K562 (cell line): ENCODE results near the gene NTRK2. TPM values are rescaled to one million over a fixed set of nuclear protein-coding genes. Genes with fewer than 3 reads are reported as not detected.

Source experiments
- ATAC-seq: fragments of 200-7000 bp; cut with Tn5 transposase; 3 replicates; pipeline ENCODE4 v1.9.1; 2020; ENCODE audit warnings: moderate library complexity
- BruUV-seq: library from RNA; stranded (reverse); fragments of 400-500 nt; replicated peaks from 2 replicates; lab custom pipeline; 2021; lab: Mats Ljungman, UMichigan
- CTCF ChIA-PET: fragments of 300-600 bp; formaldehyde crosslinking; extraction: SDS; loops from one replicate; lab custom pipeline; 2021; ENCODE audit warnings: low intra/inter-chr PET ratio; lab: Yijun Ruan, JAX
- POLR2A ChIA-PET: fragments of 300-600, 350-650 bp; sonication (Branson Sonifier 250); formaldehyde crosslinking; extraction: SDS; loops from one replicate; lab custom pipeline; 2021; ENCODE audit warnings: antibody characterized with exemption, inconsistent platforms; lab: Yijun Ruan, JAX
- DNase-seq, 4 experiments: peaks; one replicate each; pipeline versions ENCODE4 v3.0.0 to v3.0.0-alpha.2; 2011 to 2018; ENCODE audit warnings: low spot score in 3 of 4, mixed read lengths in 3 of 4; ENCODE audit errors: extremely low read depth in 1 of 4
- FAIRE-seq: peaks from 2 replicates; lab custom pipeline; 2011; peaks lifted over from hg19 to GRCh38; lab: Jason Lieb, UNC
- H2AFZ ChIP-seq: 2 replicates; pipeline ENCODE4 v1.6.0; 2011; ENCODE audit warnings: low read depth, low read length, control low read depth, inconsistent platforms
- H3K27ac ChIP-seq: fragments of 200-600 bp; 3 replicates; pipeline ENCODE4 v1.8.0; 2011; ENCODE audit warnings: low read depth, mild to moderate bottlenecking, control low read depth, inconsistent platforms, low read length, moderate library complexity, mixed read lengths; ENCODE audit errors: extremely low read depth
- H3K27me3 ChIP-seq, 2 experiments: fragments of 300-600 bp in 1 of 2; 2 replicates in 1 of 2; 3 replicates in 1 of 2; pipeline versions ENCODE4 v1.6.0 to v1.8.0; 2011; ENCODE audit warnings: inconsistent platforms in 2 of 2, low read length in 2 of 2, mild to moderate bottlenecking in 1 of 2, mixed read lengths in 1 of 2, moderate library complexity in 1 of 2; ENCODE audit not compliant: control insufficient read depth in 2 of 2, insufficient read depth in 2 of 2
- H3K36me3 ChIP-seq: fragments of 300-600 bp; 3 replicates; pipeline ENCODE4 v1.8.0; 2011; ENCODE audit warnings: mild to moderate bottlenecking, low read length, inconsistent platforms; ENCODE audit not compliant: control insufficient read depth, insufficient read depth
- H3K4me1 ChIP-seq, 2 experiments: fragments of 200-600 bp in 1 of 2; replicated peaks in 1 of 2; 2 replicates in 1 of 2; 3 replicates in 1 of 2; pipeline versions ENCODE4 v1.5.1 to v1.8.0; 2011; ENCODE audit warnings: inconsistent platforms in 2 of 2, low read length in 2 of 2, mild to moderate bottlenecking in 1 of 2, mixed read lengths in 1 of 2, moderate library complexity in 1 of 2; ENCODE audit not compliant: control insufficient read depth in 2 of 2, insufficient read depth in 2 of 2
- H3K4me2 ChIP-seq: 2 replicates; pipeline ENCODE4 v1.6.1; 2011; ENCODE audit warnings: low read length, control low read depth, inconsistent platforms, mixed read lengths; ENCODE audit not compliant: insufficient read depth
- H3K4me3 ChIP-seq: fragments of 200-600 bp; sonication (generic), shearing (Covaris generic); 2 replicates; pipeline ENCODE4 v1.5.1; 2016; ENCODE audit warnings: control low read depth, inconsistent platforms
- H3K79me2 ChIP-seq: fragments of 200-600 bp; 3 replicates; pipeline ENCODE4 v1.8.0; 2011; ENCODE audit warnings: low read length, inconsistent platforms; ENCODE audit not compliant: control insufficient read depth, insufficient read depth
- H3K9ac ChIP-seq, 2 experiments: 2 replicates each; pipeline versions ENCODE4 v1.6.0 to v1.6.1; 2011; ENCODE audit warnings: low read depth in 2 of 2, low read length in 2 of 2, control low read depth in 1 of 2, inconsistent platforms in 1 of 2, mild to moderate bottlenecking in 1 of 2, mixed read lengths in 1 of 2; ENCODE audit not compliant: insufficient read depth in 1 of 2
- H3K9me1 ChIP-seq: one replicate; pipeline ENCODE4 v1.6.0; 2011; ENCODE audit warnings: inconsistent platforms, mild to moderate bottlenecking, low read length, moderate library complexity; ENCODE audit not compliant: control insufficient read depth, insufficient read depth
- H3K9me3 ChIP-seq: replicated peaks from 2 replicates; pipeline ENCODE4 v1.5.1; 2011; ENCODE audit warnings: low read depth, low read length, inconsistent platforms; ENCODE audit not compliant: control insufficient read depth, insufficient read depth
- H4K20me1 ChIP-seq: replicated peaks from 2 replicates; pipeline ENCODE4 v1.6.1; 2011; ENCODE audit warnings: low read length, inconsistent platforms, mixed read lengths; ENCODE audit not compliant: control insufficient read depth, insufficient read depth
- CCAR2 ChIP-seq: fragments of 200-400 bp; formaldehyde crosslinking; IDR thresholded peaks from 2 replicates; pipeline ENCODE4 v1.6.1; 2017; ENCODE audit warnings: mild to moderate bottlenecking, low read depth, low read length
- CXXC5 ChIP-seq: fragments of 250-450 bp; sonication (Bioruptor Pico); IDR thresholded peaks from 2 replicates; pipeline ENCODE4 v1.8.0; 2022; ENCODE audit warnings: inconsistent platforms, mild to moderate bottlenecking, moderate library complexity
- FOXP1 ChIP-seq: sonication (generic); formaldehyde crosslinking; IDR thresholded peaks from 2 replicates; pipeline ENCODE4 v1.8.0; 2022; ENCODE audit warnings: mild to moderate bottlenecking, missing genetic modification reagents
- MTF1 ChIP-seq: fragments of 250-450 bp; sonication (Bioruptor Pico); IDR thresholded peaks from 2 replicates; pipeline ENCODE4 v1.9.0; 2021; ENCODE audit warnings: moderate library complexity, mild to moderate bottlenecking, inconsistent platforms, borderline replicate concordance
- OTX1 ChIP-seq: fragments of 450-650 bp; formaldehyde crosslinking; IDR thresholded peaks from 2 replicates; pipeline ENCODE4 v1.4.0; 2022; ENCODE audit warnings: mild to moderate bottlenecking
- ZNF408 ChIP-seq: fragments of 250-450 bp; sonication (Bioruptor Pico); IDR thresholded peaks from 2 replicates; pipeline ENCODE4 v1.4.0; 2020; ENCODE audit warnings: low read depth, mild to moderate bottlenecking, moderate library complexity
- ZNF507 ChIP-seq: conservative IDR thresholded peaks from 2 replicates; pipeline ENCODE4 v1.6.1; 2017; ENCODE audit warnings: missing genetic modification characterization, missing compliant biosample characterization
- WGBS: fragments of 100-300 bp; shearing (Covaris generic); methylation state at CpG from one replicate; pipeline ENCODE4 v1.1.6; 2016; ENCODE audit warnings: low coverage, mixed read lengths; ENCODE audit not compliant: insufficient coverage; ENCODE audit errors: missing lambda C conversion rate; 5-methylcytosine and 5-hydroxymethylcytosine counted together
- in situ Hi-C: fragments of 300-500 bp; cut with MboI; formaldehyde crosslinking; loops from 4 replicates; pipeline ENCODE4 v1.15.0; 2018; ENCODE audit warnings: inconsistent platforms, mixed read lengths
- intact Hi-C: fragments of 100-400 bp; cut with micrococcal nuclease; formaldehyde crosslinking; loops from 2 replicates; pipeline ENCODE4 v1.14.2; 2022
- polyA plus RNA-seq, 8 experiments: library from polyadenylated mRNA; depleted of rRNA in 4 of 8; stranded (reverse) in 5 of 8; unstranded in 3 of 8; fragments of >200 nt; fragmentation: Nextera tagmentation in 2 of 8; fragmentation: Illumina TruSeq in 1 of 8; extraction: Ambion mirVana in 2 of 8; extraction: Trizol in 1 of 8; gene quantifications; 2 replicates each; pipeline versions ENCODE4 v1.2.1 to v1.2.3, GENCODE V29; 2011 to 2014; ENCODE audit warnings: inconsistent platforms in 1 of 8, missing spikeins in 1 of 8
- total RNA-seq, 7 experiments: library from RNA; depleted of rRNA in 6 of 7; stranded (reverse); fragments of >200 nt in 6 of 7; fragmentation: Illumina TruSeq in 2 of 7; extraction: Trizol in 2 of 7; gene quantifications; 2 replicates each; pipeline versions ENCODE4 v1.2.1 to v1.2.3, GENCODE V29; 2011 to 2021; ENCODE audit warnings: low replicate concordance in 1 of 7
- TF ChIP-seq, protein P1 (sequence below), 2 experiments: fragments of 250-450 bp in 1 of 2; fragments of 450-650 bp in 1 of 2; sonication (Bioruptor Pico) in 1 of 2; IDR thresholded peaks; 2 replicates each; pipeline versions ENCODE4 v1.6.1 to v1.8.0; 2016 to 2021; ENCODE audit warnings: mild to moderate bottlenecking in 2 of 2, moderate library complexity in 2 of 2, missing compliant biosample characterization in 1 of 2, missing genetic modification characterization in 1 of 2
- TF ChIP-seq, protein P2 (sequence below): IDR thresholded peaks from 2 replicates; pipeline ENCODE4 v1.6.1; 2011; ENCODE audit warnings: borderline replicate concordance, low read depth, mild to moderate bottlenecking, moderate library complexity, low read length; ENCODE audit not compliant: insufficient read depth, poor library complexity, severe bottlenecking
- TF ChIP-seq, protein P3 (sequence below), 3 experiments: fragments of 200-800 bp in 1 of 3; sonication (Bioruptor generic) in 1 of 3; sonication (generic) in 1 of 3; formaldehyde crosslinking in 1 of 3; IDR thresholded peaks; 2 replicates each; pipeline versions ENCODE4 v1.6.1 to v1.8.0; 2016 to 2022; ENCODE audit warnings: mild to moderate bottlenecking in 2 of 3, missing compliant biosample characterization in 2 of 3, missing genetic modification characterization in 2 of 3, missing genetic modification reagents in 1 of 3

The NTRK2 gene
- total and polyA plus RNA-seq, 9 of the 15 experiments (the other 6 are each of a cell fraction or from before 2014, with no cell fraction given) = not detected

DNA sequence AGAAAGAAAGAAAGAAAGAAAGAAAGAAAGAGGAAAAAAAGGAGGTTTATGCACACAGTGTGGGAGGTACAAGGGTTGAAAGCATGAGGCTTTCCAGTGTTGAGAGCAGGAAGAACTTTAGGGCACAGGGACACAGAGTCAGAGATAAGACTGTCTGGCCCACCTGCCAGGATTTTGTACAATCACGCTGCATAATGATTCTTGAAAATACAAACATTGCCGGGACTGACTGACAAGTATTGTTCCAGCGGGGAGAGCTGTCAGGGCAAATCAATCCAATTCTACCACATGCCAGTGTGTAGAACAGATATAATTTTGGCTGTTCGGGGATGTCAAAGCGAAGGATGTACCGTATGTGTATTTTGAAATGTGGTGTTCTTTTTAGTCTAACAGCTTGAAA is 254.7 kb downstream of the NTRK2 start (continued):
- TF ChIP-seq, protein P1, sequence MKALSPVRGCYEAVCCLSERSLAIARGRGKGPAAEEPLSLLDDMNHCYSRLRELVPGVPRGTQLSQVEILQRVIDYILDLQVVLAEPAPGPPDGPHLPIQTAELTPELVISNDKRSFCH (CRISPR knock-in tag; IDR thresholded peaks at IDR 0.05) = no peak
- TF ChIP-seq, protein P1 (tag; IDR thresholded peaks at IDR 0.05) = no peak

DNA sequence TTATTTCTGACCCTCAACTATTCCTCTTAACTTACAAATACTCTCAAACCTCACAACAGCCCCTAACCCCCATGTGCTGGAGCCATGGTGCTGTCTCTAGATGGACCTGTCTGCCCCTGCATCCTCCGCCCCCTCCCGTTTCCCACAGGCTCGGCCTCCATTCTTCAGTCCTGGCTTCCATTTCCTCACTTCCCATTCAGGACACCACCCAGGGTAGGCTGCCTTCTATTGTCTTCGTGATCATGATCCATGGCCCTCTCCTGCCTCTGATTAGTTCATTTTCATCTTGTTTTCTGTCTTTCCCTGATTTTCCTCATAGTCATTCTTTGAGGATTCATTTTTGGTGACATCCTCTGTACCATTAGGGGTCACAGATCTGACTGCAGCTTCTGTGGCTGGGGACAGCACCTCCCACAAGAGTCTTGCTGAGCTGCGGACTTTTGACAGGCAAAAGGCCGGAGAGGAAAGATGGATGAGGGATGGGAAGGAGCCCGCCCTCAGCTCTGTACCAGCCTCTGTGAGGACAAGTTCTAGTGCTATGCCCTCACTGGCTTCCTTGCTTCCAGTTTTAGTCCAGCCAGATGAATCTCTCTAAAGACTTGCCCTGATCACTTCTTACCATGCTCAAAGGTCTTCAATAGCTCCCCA is 255.8 kb downstream of the NTRK2 start:
- no peaks in the 10 kb centered on the region for H3K4me1 ChIP-seq
- no peaks in the 10 kb centered on the region for H3K79me2 ChIP-seq
- no peak overlapping the region for H2AFZ ChIP-seq
- DNase-seq (no peak), FAIRE-seq (no peak), ATAC-seq (no peak)
- no peak for TF ChIP-seq MTF1 (CRISPR knock-in tag)
- TF ChIP-seq, protein P2, sequence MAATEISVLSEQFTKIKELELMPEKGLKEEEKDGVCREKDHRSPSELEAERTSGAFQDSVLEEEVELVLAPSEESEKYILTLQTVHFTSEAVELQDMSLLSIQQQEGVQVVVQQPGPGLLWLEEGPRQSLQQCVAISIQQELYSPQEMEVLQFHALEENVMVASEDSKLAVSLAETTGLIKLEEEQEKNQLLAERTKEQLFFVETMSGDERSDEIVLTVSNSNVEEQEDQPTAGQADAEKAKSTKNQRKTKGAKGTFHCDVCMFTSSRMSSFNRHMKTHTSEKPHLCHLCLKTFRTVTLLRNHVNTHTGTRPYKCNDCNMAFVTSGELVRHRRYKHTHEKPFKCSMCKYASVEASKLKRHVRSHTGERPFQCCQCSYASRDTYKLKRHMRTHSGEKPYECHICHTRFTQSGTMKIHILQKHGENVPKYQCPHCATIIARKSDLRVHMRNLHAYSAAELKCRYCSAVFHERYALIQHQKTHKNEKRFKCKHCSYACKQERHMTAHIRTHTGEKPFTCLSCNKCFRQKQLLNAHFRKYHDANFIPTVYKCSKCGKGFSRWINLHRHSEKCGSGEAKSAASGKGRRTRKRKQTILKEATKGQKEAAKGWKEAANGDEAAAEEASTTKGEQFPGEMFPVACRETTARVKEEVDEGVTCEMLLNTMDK = no peak
- TF ChIP-seq, protein P3, sequence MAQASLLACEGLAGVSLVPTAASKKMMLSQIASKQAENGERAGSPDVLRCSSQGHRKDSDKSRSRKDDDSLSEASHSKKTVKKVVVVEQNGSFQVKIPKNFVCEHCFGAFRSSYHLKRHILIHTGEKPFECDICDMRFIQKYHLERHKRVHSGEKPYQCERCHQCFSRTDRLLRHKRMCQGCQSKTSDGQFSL (CRISPR knock-in tag; IDR thresholded peaks at IDR 0.05) = no peak
- TF ChIP-seq, protein P3 (tag; IDR thresholded peaks at IDR 0.05) = no peak
- no peak for TF ChIP-seq CXXC5 (CRISPR knock-in tag)
- no peak for TF ChIP-seq OTX1 (CRISPR knock-in tag)
- TF ChIP-seq ZNF408 = no peak
- no peak for TF ChIP-seq ZNF507 (tag)
- no peak for TF ChIP-seq FOXP1
- no peak for TF ChIP-seq CCAR2
- no peaks in the 10 kb centered on the region for H3K36me3 ChIP-seq
- no peak overlapping the region for H3K27ac ChIP-seq
- no peaks in the 10 kb centered on the region for H3K9me3 ChIP-seq
- H3K4me3 ChIP-seq = no peak overlapping the region
- no peaks in the 10 kb centered on the region for H4K20me1 ChIP-seq
- in situ Hi-C loops = no loop called here
- intact Hi-C loops = no loop called here
- POLR2A ChIA-PET = interaction anchor here (0.6 kb wide), 1 partner anchor 13 kb away, joined by 3 read pairs; no protein-coding TSS in a partner anchor
- H3K27me3 ChIP-seq = no peaks in the 10 kb centered on the region
- BruUV-seq = no TSS peak
- H3K9me1 ChIP-seq = no peaks in the 10 kb centered on the region
- no peak overlapping the region for H3K9ac ChIP-seq
- H3K4me2 ChIP-seq = no peak overlapping the region
- 0% methylated on average over 6 of the region's 7 CpGs for WGBS
- CTCF ChIA-PET = no interaction called here
